Keratinocyte (primary cell): ENCODE measurements around the gene GLDC.

Experiments used
- EZH2 ChIP-seq: IDR thresholded peaks from one replicate; pipeline ENCODE4 v1.6.1; 2012; ENCODE audit warnings: inconsistent platforms, mild to moderate bottlenecking, low read length, moderate library complexity
- TF ChIP-seq, protein P1 (sequence below), 3 experiments: IDR thresholded peaks in 1 of 3; conservative IDR thresholded peaks in 1 of 3; optimal IDR thresholded peaks in 1 of 3; 2 replicates in 2 of 3; 3 replicates in 1 of 3; pipeline versions ENCODE3 to v1.5.1; 2011; ENCODE audit warnings: low read length in 3 of 3, mild to moderate bottlenecking in 3 of 3, moderate library complexity in 2 of 3, control low read depth in 1 of 3, inconsistent platforms in 1 of 3; ENCODE audit not compliant: insufficient read depth in 2 of 3; ENCODE audit errors: extremely low read depth in 1 of 3

DNA sequence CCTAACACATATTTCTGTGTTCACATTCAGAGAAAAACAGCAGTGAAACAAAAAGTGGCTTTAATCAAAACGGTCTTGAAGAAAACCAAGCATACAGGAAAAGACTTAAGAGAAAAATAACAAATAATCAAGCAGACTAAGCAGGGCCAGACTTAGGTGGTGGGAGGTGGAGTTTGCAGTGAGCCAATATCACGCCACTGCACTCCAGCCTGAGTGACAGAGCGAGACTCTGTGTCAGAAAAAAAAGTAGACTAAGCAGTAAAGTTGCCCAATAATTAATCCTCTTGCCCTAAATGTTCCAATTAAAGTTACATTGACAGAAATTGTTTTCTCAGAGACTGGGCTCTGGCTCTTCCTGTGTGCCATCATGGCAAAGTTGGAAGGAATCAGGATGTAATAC, 26.6 kb upstream of the GLDC start:
- TF ChIP-seq, protein P1, sequence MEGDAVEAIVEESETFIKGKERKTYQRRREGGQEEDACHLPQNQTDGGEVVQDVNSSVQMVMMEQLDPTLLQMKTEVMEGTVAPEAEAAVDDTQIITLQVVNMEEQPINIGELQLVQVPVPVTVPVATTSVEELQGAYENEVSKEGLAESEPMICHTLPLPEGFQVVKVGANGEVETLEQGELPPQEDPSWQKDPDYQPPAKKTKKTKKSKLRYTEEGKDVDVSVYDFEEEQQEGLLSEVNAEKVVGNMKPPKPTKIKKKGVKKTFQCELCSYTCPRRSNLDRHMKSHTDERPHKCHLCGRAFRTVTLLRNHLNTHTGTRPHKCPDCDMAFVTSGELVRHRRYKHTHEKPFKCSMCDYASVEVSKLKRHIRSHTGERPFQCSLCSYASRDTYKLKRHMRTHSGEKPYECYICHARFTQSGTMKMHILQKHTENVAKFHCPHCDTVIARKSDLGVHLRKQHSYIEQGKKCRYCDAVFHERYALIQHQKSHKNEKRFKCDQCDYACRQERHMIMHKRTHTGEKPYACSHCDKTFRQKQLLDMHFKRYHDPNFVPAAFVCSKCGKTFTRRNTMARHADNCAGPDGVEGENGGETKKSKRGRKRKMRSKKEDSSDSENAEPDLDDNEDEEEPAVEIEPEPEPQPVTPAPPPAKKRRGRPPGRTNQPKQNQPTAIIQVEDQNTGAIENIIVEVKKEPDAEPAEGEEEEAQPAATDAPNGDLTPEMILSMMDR (optimal IDR thresholded peaks at IDR 0.05 in 1 of 3, IDR thresholded peaks at IDR 0.05 in 1 of 3, conservative IDR thresholded peaks at IDR 0.05 in 1 of 3; ENCODE audit: extremely low read depth in 1 of 3, insufficient read depth in 2 of 3, low read length in 3 of 3) = no peak
- no peak for TF ChIP-seq EZH2
